ENCODE results near the gene ASTN1. TPM values are rescaled to one million over a fixed set of nuclear protein-coding genes. Genes with fewer than 3 reads are reported as not detected.

ASTN1 gene
- total RNA-seq, 2 experiments from 2014 or later: not detected

DNA sequence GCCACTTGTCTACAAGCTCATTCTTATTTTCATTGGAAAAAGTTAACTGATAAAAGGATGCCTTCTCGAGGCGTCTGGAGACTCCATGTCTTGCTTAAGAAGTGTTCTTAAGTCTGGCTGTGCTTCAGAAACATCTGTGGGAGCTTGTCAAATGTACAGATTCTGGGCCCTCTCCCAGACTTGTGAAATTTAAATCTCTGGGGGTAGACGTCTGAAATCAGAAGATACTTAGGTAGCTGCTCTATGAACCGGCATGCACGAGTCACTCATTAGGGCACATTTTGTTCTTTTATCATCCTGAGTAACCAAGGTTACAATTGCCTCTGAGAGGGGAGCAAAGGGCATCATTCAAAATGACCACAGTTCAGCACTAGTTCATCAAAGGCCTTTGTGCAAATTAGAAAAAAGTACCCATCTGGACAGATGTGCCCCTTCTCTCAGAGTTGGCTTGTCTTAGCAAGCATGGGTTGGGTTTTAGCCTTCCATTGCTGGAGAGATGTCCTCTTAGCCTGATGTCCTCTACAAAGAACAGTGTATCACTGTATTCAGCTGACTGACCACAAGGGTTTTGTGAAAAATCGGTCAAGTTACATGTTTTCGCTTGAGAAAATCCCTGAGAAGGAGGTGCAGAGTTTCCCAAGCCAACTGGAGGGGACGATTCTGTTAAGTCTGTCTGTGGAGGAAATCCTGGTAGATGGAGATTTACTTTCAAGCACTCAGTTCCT, 156.9 kb downstream of the ASTN1 start:
- TF ChIP-seq, protein P1, sequence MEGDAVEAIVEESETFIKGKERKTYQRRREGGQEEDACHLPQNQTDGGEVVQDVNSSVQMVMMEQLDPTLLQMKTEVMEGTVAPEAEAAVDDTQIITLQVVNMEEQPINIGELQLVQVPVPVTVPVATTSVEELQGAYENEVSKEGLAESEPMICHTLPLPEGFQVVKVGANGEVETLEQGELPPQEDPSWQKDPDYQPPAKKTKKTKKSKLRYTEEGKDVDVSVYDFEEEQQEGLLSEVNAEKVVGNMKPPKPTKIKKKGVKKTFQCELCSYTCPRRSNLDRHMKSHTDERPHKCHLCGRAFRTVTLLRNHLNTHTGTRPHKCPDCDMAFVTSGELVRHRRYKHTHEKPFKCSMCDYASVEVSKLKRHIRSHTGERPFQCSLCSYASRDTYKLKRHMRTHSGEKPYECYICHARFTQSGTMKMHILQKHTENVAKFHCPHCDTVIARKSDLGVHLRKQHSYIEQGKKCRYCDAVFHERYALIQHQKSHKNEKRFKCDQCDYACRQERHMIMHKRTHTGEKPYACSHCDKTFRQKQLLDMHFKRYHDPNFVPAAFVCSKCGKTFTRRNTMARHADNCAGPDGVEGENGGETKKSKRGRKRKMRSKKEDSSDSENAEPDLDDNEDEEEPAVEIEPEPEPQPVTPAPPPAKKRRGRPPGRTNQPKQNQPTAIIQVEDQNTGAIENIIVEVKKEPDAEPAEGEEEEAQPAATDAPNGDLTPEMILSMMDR (conservative IDR thresholded peaks at IDR 0.05; ENCODE audit: low read length): no peak
- TF ChIP-seq EZH2phosphoT487 (IDR thresholded peaks at IDR 0.05; ENCODE audit: borderline replicate concordance, low read depth, low read length): no peak
- no peaks in the 10 kb centered on the region for H3K36me3 ChIP-seq (ENCODE audit: insufficient read depth, low read length)
- intact Hi-C loops (cut with micrococcal nuclease; ENCODE audit: unreplicated experiment): no loop called here
- H2AFZ ChIP-seq (ENCODE audit: low read length): no peak overlapping the region
- no peaks in the 10 kb centered on the region for H3K4me1 ChIP-seq (ENCODE audit: insufficient read depth, low read length, poor library complexity, severe bottlenecking)
- no peaks in the 10 kb centered on the region for H3K9me2 ChIP-seq (ENCODE audit: insufficient read depth, low read length)
- no peak overlapping the region for H3K4me2 ChIP-seq (ENCODE audit: low read length)
- H3K9me3 ChIP-seq (ENCODE audit: low read length): no peaks in the 10 kb centered on the region
- ChIA-PET POLR2A (no interaction called here), CTCF (ENCODE audit: unreplicated experiment) (no interaction called here)
- H3K79me2 ChIP-seq (ENCODE audit: insufficient read depth, low read depth, low read length): no peaks in the 10 kb centered on the region
- H3K4me3 ChIP-seq (ENCODE audit: low read depth, low read length, poor library complexity, severe bottlenecking): no peak overlapping the region
- no TSS peak for BruUV-seq (replicated peaks)
- no peaks in the 10 kb centered on the region for H4K20me1 ChIP-seq (ENCODE audit: insufficient read depth, low read length)
- DNase-seq (ENCODE audit: low spot score): no peak
- H3K27ac ChIP-seq (ENCODE audit: low read depth, low read length, poor library complexity, severe bottlenecking): no peak overlapping the region

DNA sequence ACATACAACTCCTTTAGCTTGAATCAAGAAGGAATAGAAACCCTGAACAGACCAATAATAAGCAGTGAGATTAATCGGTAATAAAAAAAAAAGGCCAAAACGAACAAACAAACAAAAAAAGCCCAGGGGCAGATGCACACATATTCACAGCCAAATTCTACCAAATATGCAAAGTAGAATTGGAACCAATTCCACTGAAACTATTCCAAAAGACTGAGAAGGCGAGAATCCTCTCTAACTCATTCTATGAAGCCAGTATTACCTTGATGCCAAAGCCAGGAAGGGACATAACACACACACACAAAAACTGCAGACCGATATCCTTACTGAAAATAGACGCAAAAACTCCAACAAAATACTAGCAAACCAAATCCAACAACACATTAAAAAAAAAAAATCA, 161.6 kb downstream of the ASTN1 start:
- no peaks in the 10 kb centered on the region for H4K20me1 ChIP-seq (ENCODE audit: insufficient read depth, low read length)
- H3K4me1 ChIP-seq (ENCODE audit: insufficient read depth, low read length, poor library complexity, severe bottlenecking): no peaks in the 10 kb centered on the region
- intact Hi-C loops (cut with micrococcal nuclease; ENCODE audit: unreplicated experiment): no loop called here
- no peaks in the 10 kb centered on the region for H3K9me3 ChIP-seq (ENCODE audit: low read length)
- BruUV-seq (replicated peaks): no TSS peak
- CTCF ChIA-PET (ENCODE audit: unreplicated experiment): no interaction called here
- POLR2A ChIA-PET: no interaction called here
- H3K36me3 ChIP-seq (ENCODE audit: insufficient read depth, low read length): no peaks in the 10 kb centered on the region
- no peak overlapping the region for H3K4me3 ChIP-seq (ENCODE audit: low read depth, low read length, poor library complexity, severe bottlenecking)
- no peaks in the 10 kb centered on the region for H3K9me2 ChIP-seq (ENCODE audit: insufficient read depth, low read length)
- no peak for TF ChIP-seq EZH2phosphoT487 (IDR thresholded peaks at IDR 0.05; ENCODE audit: borderline replicate concordance, low read depth, low read length)
- TF ChIP-seq, protein P1 (conservative IDR thresholded peaks at IDR 0.05; ENCODE audit: low read length): no peak
- no peak overlapping the region for H3K4me2 ChIP-seq (ENCODE audit: low read length)
- no peak for DNase-seq (ENCODE audit: low spot score)
- H3K79me2 ChIP-seq (ENCODE audit: insufficient read depth, low read depth, low read length): no peaks in the 10 kb centered on the region
- H3K27ac ChIP-seq (ENCODE audit: low read depth, low read length, poor library complexity, severe bottlenecking): no peak overlapping the region
- H2AFZ ChIP-seq (ENCODE audit: low read length): no peak overlapping the region

DNA sequence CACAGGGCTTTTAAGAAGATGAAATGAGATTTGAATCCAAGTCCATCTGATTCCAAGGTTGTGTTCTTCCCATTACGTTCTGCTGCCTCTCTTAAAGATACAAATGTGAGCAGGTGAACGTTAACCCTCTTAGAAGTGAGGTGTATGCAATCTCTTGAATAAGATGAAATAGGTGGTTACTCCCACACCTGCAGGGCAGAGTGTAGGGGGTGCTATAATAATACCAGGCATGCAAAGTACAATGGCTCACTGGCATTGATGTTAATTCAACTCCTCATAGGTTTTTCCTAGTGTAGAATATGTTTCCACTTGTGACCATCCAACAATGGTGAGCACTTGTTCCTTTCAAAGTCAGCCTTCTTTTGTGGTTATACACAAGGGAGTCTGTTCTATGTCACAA, 163.0 kb downstream of the ASTN1 start:
- Histone ChIP-seq H3K36me3 (ENCODE audit: insufficient read depth, low read length) (no peaks in the 10 kb centered on the region), H3K4me1 (ENCODE audit: insufficient read depth, low read length, poor library complexity, severe bottlenecking) (no peaks in the 10 kb centered on the region), H3K9me2 (ENCODE audit: insufficient read depth, low read length) (no peaks in the 10 kb centered on the region), H3K4me3 (ENCODE audit: low read depth, low read length, poor library complexity, severe bottlenecking) (no peak overlapping the region), H3K79me2 (ENCODE audit: insufficient read depth, low read depth, low read length) (no peaks in the 10 kb centered on the region), H3K9me3 (ENCODE audit: low read length) (no peaks in the 10 kb centered on the region), H3K27ac (ENCODE audit: low read depth, low read length, poor library complexity, severe bottlenecking) (no peak overlapping the region), H4K20me1 (ENCODE audit: insufficient read depth, low read length) (no peaks in the 10 kb centered on the region), H3K4me2 (ENCODE audit: low read length) (no peak overlapping the region), H2AFZ (ENCODE audit: low read length) (no peak overlapping the region)
- no peak for DNase-seq (ENCODE audit: low spot score)
- CTCF ChIA-PET (ENCODE audit: unreplicated experiment): no interaction called here
- no peak for TF ChIP-seq EZH2phosphoT487 (IDR thresholded peaks at IDR 0.05; ENCODE audit: borderline replicate concordance, low read depth, low read length)
- TF ChIP-seq, protein P1 (conservative IDR thresholded peaks at IDR 0.05; ENCODE audit: low read length): no peak
- BruUV-seq (replicated peaks): no TSS peak
- POLR2A ChIA-PET: no interaction called here
- intact Hi-C loops (cut with micrococcal nuclease; ENCODE audit: unreplicated experiment): no loop called here

All from OCI-LY7 (cell line).